NOMO-1 (cell line): ENCODE results near the gene POM121C.
"Not testable (repeated sequence)": the region's sequence is repeated elsewhere in the genome, so short reads cannot be mapped to it uniquely, and the experiment has no call there.

Experiments used
- DNase-seq, 2 experiments: peaks; one replicate each; lab custom pipeline; 2025; ENCODE audit not compliant: unreplicated experiment in 2 of 2; lab: John Stamatoyannopoulos, UW

POM121C gene

DNA sequence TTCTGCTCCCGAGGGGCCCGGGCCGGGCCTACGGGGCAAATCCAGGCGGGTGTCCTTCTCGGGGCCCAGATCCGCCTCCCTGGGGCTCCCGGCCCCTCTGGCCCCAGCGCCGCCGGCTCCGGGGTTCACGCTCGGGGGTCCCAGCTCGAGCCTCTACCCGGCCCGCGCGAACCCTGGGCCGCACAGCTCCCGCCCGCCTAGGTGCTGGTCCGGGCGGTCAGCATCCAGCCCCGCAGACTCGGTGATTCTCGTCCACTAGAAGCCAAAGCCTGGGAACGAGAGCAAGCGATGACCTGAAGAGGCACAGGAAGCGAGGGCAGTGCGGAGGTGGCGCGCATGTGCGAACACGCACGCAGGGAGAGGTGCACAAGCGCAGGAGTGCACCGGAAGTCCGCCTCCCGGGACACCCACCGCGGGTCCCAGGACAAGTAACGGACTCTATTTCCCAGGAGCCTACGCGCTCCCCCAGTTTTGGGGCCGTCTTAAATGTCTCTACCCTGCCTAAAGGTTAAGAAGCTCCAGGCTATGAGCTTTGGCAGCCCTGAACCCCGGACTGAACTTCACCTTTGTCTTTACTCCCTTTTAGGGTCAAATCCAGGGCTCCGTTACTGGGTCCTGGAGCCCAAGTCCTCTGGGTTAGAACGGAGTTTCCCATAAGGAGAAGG lies at the start of gene POM121C:
Gene POM121C (minus strand): TSS at position 321 of the 665 bp plus-strand sequence. CDS start 44,803 bp downstream, outside the sequence.
- peak; percentile 86 to 88 for DNase-seq

DNA sequence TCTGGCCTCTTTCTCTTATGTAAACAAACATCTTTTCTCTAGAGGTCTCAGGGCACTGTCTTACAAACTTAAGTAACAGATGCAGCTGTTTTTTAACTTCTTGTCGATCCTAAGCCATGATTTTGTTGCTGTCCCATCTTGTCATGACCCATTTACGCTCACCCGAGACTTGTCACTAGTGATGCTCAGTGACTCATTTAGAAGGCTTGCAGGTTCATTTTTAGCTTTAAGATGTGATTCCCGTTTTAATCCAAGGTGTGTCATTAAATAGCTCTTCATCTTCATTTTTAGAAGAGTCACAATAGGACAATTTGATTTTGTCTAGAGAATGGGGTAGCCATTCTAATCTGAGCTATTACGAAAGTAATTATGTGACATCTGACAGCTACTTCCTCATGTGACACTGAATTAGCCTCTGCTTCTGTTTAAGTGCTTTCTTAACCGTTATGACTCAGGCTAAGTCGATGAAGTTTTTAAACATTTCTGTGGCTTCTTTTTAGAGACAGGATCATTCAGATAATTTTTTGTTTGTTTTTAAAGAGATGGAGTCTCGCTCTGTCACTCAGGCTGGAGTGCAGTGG lies 48.7 kb upstream of the POM121C start:
- peak; percentile 86 to 100 for DNase-seq

DNA sequence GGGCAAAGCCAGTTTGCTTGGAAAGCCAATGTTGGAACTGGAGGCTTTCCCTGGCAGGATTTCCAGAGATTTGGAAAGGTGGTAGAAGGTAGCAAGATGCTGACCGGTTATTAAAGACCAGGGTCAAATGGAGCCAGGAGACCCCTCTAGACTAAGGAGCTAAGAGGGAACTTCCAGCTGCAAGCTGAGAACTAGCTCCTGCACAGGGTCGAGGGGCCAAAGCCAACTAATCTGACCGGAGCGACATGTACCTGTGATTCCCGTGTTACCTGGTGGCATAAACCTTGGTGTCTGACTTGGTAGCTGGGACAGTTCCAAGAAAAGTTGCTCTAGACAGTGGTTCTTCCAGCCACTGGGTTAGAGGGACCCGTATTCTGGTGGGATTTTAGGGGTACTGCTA lies 47.8 kb upstream of the POM121C start:
- DNase-seq: no peak

DNA sequence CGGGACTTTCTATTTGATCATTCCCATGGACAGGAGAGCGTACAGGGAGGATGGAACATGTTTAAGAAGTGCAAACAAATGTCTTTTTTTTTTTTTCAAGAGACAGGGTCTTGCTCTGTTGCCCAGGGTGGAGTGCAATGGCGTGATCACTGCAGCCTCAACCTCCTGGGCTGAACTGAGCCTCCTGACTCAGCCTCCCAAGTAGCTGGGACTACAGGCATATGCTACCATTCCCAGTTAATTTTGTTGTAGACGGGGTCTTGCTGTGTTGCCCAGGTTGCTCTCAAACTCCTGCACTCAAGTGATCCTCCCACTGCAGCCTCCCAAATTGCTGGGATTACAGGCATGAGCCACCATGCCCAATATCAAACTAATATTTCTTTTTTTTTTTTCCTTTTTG lies 46.5 kb upstream of the POM121C start:
- no peak for DNase-seq

DNA sequence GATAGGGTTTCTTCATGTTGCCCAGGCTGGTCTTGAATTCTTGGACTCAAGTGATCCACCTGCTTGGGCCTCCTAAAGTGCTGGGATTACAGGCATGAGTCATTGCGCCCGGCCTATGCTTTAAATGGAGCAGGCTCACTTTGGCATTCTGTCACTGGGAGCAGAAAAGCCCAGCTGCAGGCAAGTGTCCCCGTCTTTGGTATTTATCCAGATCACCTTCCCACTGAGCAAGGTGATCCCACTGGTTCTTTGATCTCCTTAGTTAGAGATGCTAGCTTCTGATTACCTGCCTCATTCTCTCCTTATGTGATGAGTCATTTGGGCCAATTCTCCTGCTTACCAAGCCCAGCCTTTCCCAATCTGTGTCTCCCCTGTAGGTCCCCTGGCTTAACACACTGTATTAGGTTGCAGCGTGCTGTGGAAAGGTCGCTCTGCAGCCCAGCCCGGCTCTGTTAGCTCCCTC lies 45.3 kb upstream of the POM121C start:
- peak in 1 of 2 experiments; percentile 12 for DNase-seq

DNA sequence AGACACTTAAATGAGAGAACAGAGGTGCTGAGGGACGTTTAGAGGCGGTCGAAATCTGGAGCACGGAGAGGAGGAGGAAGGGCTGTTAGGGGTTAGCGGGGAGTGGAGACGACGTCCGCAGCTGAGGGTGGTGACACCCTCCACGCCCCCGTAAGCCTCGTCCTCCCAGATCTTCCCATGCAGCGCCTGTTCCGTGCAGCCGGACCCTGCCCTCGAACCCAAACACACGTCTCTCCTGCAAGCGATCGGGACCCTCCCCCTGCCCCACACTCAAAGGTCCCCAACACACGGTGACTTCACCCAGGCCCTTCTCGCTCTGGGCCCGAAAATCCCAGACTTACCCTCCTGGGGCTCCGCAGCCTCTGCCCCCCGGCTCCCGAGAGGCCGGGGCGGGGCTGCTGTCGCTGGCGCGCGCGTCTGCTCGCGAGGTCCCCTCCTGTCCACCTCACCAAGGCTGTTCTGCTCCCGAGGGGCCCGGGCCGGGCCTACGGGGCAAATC lies 41.2 kb upstream of the POM121C start:
- peak; percentile 37 to 48 for DNase-seq

DNA sequence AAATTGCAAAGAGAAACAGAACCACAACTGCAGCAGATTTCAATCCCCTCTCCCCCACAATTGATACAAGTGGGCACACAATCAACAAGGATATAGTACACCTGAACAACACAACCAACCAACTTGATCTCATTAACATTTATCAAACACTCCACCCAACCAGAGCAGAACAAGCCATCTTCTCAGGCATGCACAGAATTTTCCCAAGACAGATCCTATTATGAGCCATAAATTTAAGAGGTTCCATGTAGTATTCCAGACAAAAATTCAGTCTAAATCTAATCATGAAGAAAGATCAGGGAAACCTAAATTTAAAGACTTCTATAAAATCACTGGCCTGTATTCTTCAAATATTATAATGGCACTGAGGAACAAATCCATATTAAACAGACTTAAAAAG lies 35.6 kb upstream of the POM121C start:
- DNase-seq: not testable (repeated sequence)

DNA sequence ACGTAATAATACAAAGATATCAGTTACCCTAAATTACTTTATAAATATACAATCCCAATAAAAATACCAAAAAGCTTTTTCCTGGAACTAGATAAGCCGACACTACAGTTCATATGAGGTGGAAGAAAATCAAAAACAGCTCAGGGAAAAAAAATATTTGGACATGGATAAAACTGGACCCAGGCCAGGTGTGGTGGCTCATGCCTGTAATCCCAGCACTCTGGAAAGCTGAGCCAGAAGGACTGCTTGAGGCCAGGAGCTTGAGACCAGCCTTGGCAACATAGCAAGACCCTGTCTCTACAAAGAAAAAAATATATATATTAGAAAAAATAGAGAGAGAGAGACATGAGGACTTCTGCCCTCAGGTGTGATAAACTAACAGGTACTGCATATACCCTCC lies 32.7 kb upstream of the POM121C start:
- DNase-seq: not testable (repeated sequence)

DNA sequence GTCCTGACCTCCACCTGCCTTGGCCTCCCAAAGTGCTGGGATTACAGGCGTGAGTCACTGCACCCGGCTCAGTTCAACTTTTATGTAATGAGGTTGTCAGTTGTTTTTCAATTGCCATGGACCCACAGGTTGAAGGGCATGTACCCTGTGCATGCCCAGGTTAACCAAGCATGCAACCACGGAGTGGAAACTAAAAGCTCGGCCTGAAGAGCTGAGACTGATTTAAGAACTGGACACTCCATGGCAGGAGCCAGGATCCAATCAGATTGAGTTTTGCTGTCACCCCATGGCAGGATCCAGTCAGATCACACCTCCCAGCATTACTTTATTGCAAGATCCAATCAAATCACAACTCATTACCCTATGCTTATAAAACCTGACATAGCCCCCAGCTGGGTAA lies 22.9 kb upstream of the POM121C start:
- not testable (repeated sequence) for DNase-seq

DNA sequence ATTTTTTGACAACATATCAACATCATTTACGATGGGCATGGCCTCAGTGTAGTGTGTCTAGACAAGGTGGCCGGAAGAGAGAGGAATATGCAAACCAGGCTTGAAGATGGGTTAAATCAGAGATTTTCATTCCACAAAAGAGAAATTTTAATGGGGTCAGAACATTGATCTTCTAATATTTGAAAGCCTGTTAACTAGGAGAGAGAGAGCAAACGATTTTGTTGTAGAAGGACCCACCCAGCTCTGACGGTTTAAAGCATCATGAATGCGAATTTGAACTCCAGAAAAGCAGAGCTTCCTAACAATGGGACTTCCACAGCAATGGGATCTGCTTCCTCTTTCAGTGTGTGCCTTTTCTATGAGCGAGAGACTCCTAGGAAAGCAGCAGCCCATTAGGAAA lies 5.9 kb upstream of the POM121C start, which contains the start of gene SPDYE5:
Gene SPDYE5 (plus strand): TSS at position 301 of the 400 bp plus-strand sequence. CDS start 1,728 bp downstream, outside the sequence.
- not testable (repeated sequence) for DNase-seq

DNA sequence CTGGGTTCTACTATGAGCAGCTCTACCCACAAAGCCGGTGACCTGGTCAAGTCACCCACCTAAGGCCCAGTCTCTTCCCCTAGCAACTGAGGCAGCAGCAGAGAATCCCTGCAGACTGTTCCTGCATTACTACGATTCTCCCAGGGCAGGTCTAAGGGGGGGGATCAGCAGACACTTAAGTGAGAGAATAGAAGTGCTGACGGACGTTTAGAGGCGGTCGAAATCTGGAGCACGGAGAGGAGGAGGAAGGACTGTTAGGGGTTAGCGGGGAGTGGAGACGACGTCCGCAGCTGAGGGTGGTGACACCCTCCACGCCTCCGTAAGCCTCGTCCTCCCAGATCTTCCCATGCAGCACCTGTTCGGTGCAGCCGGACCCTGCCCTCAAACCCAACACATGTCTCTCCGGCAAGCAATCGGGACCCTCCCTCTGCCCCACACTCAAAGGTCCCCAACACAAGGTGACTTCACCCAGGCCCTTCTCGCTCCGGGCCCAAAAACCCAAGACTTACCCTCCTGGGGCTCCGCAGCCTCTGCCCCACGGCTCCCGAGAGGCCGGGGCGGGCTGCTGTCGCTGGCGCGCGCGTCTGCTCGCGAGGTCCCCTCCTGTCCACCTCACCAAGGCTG lies 632 bp downstream of the POM121C start:
- not testable (repeated sequence) for DNase-seq

DNA sequence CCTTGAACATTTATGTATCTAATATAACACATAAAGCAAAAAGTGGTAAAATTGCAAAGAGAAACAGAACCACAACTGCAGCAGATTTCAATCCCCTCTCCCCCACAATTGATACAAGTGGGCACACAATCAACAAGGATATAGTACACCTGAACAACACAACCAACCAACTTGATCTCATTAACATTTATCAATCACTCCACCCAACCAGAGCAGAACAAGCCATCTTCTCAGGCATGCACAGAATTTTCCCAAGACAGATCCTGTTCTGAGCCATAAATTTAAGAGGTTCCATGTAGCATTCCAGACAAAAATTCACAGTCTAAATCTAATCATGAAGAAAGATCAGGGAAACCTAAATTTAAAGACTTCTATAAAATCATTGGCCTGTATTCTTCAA lies 5.8 kb downstream of the POM121C start:
- DNase-seq: not testable (repeated sequence)

DNA sequence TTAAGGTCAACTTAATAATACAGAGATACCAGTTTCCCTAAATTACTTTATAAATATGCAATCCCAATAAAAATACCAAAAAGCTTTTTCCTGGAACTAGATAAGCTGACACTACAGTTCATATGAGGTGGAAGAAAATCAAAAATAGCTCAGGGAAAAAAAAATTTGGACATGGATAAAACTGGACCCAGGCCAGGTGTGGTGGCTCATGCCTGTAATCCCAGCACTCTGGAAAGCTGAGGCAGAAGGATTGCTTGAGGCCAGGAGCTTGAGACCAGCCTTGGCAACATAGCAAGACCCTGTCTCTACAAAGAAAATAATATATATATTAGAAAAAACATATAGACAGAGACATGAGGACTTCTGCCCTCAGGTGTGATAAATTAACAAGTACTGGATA lies 8.6 kb downstream of the POM121C start:
- not testable (repeated sequence) for DNase-seq

DNA sequence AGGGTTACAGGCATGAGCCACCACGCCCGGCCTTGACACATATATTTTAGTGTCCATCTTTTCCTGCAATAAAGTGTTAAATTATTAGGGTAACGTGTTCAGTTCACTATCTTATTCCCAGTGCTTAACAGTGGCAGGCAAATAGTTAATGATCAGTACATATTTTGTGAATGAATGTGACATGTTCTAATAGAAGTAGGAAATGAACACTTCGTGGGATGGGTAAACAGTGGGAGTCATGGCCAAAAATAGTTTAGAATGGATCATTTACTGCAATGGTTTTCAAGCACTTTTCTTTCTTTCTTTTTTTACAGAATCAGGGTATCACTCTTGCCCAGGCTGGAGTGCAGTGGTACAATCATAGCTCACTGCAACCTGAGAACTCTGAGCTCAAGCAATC lies 15.9 kb downstream of the POM121C start:
- DNase-seq: not testable (repeated sequence)

DNA sequence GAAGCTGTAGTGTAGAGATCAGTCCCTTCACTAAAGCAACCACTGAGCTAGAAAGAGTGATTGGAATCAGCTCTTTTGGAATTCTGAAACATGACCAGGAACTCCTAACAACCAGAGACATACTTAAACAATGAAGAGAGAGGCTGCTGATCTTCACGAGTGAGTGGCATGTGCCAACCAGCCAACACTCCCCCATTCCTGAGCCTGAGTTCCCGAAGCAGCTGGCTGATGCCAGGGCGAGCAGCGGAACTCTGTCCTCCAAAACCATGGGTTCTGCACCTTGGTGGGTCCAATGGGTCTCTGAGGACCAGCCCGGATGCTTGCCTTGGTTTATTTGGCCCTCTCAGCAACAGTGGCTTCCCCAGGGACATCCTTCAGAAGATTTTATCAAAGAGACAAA lies 25.6 kb downstream of the POM121C start:
- not testable (repeated sequence) for DNase-seq

DNA sequence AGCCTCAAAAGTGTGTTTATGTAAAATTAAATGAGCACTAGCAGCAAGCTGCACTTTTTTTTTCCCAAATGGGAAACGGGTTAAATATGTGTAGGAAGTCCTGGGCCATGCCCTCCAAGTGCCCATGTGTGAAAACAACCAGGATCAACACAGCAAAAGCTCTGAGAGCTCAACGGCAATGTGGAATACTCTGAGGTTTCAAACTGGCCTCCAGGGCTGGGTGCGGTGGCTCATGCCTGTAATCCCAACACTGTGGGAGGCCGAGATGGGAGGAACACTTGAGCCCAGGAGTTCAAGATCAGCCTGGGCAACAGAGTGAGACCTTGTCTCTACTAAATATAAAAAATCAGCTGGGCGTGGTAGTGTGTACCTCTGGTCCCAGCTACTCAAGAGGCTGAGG lies 28.1 kb downstream of the POM121C start:
- not testable (repeated sequence) for DNase-seq

DNA sequence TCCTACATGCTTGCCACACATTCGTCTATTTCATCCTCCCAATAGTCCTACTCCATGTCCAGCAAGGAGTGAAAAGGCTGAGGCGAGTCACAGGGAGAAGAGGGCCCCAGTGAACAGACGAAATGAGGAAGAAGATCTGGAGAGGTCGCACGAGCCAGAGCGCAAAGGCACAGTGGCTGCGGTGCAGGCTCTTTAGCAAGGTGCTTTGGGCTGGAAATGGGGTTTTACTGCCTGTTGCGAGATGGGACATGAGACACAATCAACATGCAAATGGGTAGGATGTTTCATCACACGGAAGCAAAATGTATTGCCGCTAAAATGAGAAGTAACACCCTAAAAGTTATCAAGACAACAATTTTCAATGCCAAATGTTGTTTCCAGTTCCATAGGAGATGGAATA lies 29.7 kb downstream of the POM121C start:
- peak; percentile 93 to 95 for DNase-seq

DNA sequence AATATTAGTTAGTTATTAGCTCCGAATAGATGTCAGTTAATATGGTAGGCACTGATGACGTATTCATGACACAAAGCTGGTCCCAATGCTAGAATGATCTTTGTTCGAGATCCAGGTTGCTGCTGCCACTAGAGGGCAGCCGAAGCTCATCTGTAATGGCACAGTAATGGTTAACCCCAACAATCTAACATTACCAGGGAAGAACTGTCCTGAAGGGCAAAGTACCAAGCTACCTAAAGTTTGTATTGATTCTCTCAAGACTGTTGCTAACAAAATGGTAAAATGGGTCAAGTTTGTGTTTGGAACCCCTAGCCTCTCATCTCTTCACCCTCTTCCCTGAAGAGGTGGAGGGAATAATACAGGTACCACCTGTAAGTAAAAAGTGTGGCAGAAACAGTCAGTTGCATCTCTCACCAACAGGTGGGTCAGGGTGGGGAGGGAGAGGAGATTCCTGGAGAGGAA lies 33.6 kb downstream of the POM121C start:
- not testable (repeated sequence) for DNase-seq

DNA sequence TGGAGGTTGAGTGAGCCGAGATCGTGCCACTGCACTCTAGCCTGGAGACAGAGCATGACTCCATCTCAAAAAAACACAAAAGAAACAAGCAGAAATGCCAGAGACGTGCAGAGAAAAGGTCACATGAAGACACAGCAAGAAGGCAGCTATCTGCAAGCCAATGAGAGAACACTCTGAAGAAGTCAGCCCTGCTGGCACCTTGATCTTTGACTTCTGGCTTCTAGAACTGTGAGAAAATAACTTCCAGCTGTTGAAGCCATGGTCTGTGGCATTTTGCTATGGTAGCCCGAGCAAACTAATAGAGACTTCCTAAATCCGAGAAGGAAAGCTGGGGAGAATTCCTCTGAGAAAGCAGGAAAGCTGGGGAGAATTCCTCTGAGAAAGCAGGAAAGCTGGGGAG lies 36.2 kb downstream of the POM121C start:
- DNase-seq: not testable (repeated sequence)

DNA sequence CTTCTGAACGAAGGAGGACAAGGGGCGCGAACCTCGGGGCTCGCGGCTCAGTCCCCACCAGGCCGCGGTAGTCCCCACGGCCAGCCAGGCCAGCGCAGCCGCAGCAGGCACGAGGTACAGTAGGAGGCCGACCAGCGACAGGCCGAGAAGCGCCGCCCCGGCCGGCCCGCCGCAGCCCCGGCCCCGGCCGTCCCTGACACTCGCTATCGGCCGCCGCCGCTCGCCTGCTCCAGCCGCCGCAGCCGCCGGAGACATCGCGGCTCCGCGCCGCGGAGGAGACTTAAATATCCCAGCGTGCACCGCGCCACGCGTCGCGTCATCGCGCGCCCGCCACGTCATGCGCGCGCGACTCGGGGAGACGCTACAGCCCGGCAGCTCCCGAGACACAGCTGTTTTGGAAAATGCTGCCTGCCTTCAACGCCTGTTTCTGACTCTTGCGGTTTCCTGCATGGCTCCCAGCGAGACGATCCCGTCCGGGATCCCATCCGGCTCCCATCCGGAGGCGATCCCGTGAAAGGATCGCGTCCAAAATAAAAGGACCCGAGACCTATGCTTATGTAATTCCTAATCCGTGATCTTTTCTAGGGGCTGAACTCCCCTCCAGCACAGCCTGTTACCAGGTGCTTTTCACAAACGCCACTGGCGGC lies 43.5 kb downstream of the POM121C start:
- not testable (repeated sequence) for DNase-seq

DNA sequence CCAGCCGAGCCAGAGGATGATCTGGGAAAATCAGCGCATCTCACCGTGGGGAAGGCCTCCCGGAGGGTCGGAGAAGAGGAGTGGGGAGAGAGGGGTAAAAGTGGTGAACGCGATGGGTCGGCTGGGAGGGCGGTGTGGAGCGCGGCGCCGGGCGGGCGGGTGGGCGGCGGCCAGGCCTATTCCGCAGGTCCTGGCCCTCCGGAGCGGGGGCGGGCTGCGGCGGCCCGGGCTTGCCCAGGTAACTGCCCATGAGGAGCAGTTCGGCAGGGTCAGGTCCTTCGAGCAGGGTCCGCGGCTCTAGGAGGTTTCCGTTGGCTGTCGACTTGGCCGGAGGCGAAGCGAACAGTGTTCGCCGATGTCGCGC lies 44.0 kb downstream of the POM121C start:
- not testable (repeated sequence) for DNase-seq
